Hepatocyte (in vitro differentiated cells): ENCODE measurements around the gene GNG7.
A peak's percentile ranks its signal among the peaks of the same experiment; 100 is the strongest.

Source experiments
- CTCF ChIP-seq: fragments of 200-600 bp; sonication (generic); IDR thresholded peaks from 2 replicates; pipeline ENCODE4 v1.5.1; 2016; ENCODE audit warnings: antibody characterized with exemption, mild to moderate bottlenecking; ENCODE audit not compliant: poor library complexity
- EZH2phosphoT487 ChIP-seq: fragments of 200-600 bp; sonication (generic); IDR thresholded peaks from one replicate; pipeline ENCODE4 v1.6.1; 2018; ENCODE audit warnings: antibody characterized with exemption, mild to moderate bottlenecking, low read depth, moderate library complexity; ENCODE audit not compliant: unreplicated experiment, severe bottlenecking

GRCh38 chr19:2636897-2637683, 65.4 kb downstream of the GNG7 start:
- TF ChIP-seq CTCF (peak; percentile 88), EZH2phosphoT487 (no peak)
